HepG2 (cell line): ENCODE measurements around the gene DLG3. TPM values are rescaled to one million over a fixed set of nuclear protein-coding genes. Genes with fewer than 3 reads are reported as not detected.

Source experiments
- ARHGAP35 ChIP-seq: sonication (generic); formaldehyde crosslinking; IDR thresholded peaks from 2 replicates; pipeline ENCODE4 v1.9.0; 2022; ENCODE audit warnings: mild to moderate bottlenecking, inconsistent platforms, moderate library complexity, missing genetic modification reagents, borderline replicate concordance
- CREB1 ChIP-seq, 2 experiments: fragments of 450-650 bp in 1 of 2; IDR thresholded peaks; 2 replicates each; pipeline ENCODE4 v1.6.1; 2016 to 2017; ENCODE audit warnings: control low read depth in 1 of 2, mild to moderate bottlenecking in 1 of 2, missing compliant biosample characterization in 1 of 2, missing genetic modification characterization in 1 of 2
- GABPB1 ChIP-seq: IDR thresholded peaks from 2 replicates; pipeline ENCODE4 v1.6.1; 2016; ENCODE audit warnings: mild to moderate bottlenecking, missing genetic modification reagents, moderate library complexity, missing compliant biosample characterization
- GATAD2A ChIP-seq: IDR thresholded peaks from 2 replicates; pipeline ENCODE4 v1.6.1; 2016
- HNF4A ChIP-seq: sonication (generic); formaldehyde crosslinking; IDR thresholded peaks from 2 replicates; pipeline ENCODE4 v1.4.0; 2020; ENCODE audit warnings: missing genetic modification reagents
- HNRNPK ChIP-seq: fragments of 200-400 bp; formaldehyde crosslinking; IDR thresholded peaks from 2 replicates; pipeline ENCODE4 v1.6.1; 2018; ENCODE audit warnings: low read length, low read depth, moderate library complexity, mild to moderate bottlenecking; ENCODE audit not compliant: poor library complexity, severe bottlenecking
- ISX ChIP-seq: sonication (generic); formaldehyde crosslinking; conservative IDR thresholded peaks from 2 replicates; pipeline ENCODE4 v1.5.0; 2020; ENCODE audit warnings: missing genetic modification reagents
- JUNB ChIP-seq: sonication (generic); formaldehyde crosslinking; IDR thresholded peaks from 2 replicates; pipeline ENCODE4 v1.8.0; 2022; ENCODE audit warnings: missing genetic modification reagents, mild to moderate bottlenecking, borderline replicate concordance
- NCOA1 ChIP-seq: sonication (generic); formaldehyde crosslinking; IDR thresholded peaks from 2 replicates; pipeline ENCODE4 v1.9.0; 2021; ENCODE audit warnings: missing genetic modification reagents
- NFYB ChIP-seq: sonication (generic); formaldehyde crosslinking; IDR thresholded peaks from 2 replicates; pipeline ENCODE4 v1.4.0; 2020; ENCODE audit warnings: missing genetic modification reagents
- NFYC ChIP-seq: IDR thresholded peaks from 2 replicates; pipeline ENCODE4 v1.6.1; 2016; ENCODE audit warnings: missing genetic modification reagents, missing compliant biosample characterization
- PHF20 ChIP-seq: sonication (generic); formaldehyde crosslinking; IDR thresholded peaks from 2 replicates; pipeline ENCODE4 v1.5.0; 2020; ENCODE audit warnings: mild to moderate bottlenecking, missing genetic modification reagents
- RBFOX2 ChIP-seq: fragments of 200-400 bp; formaldehyde crosslinking; IDR thresholded peaks from 2 replicates; pipeline ENCODE4 v1.6.1; 2017; ENCODE audit warnings: low read depth, mild to moderate bottlenecking, low read length
- SP2 ChIP-seq: sonication (generic); formaldehyde crosslinking; IDR thresholded peaks from 2 replicates; pipeline ENCODE4 v1.5.1; 2020; ENCODE audit warnings: mild to moderate bottlenecking, missing genetic modification reagents
- STAG1 ChIP-seq: sonication (generic); formaldehyde crosslinking; IDR thresholded peaks from 2 replicates; pipeline ENCODE4 v1.4.0; 2020; ENCODE audit warnings: missing genetic modification reagents
- U2AF2 ChIP-seq: fragments of 200-400 bp; formaldehyde crosslinking; IDR thresholded peaks from 2 replicates; pipeline ENCODE4 v1.6.1; 2017; ENCODE audit warnings: low read depth, mild to moderate bottlenecking, low read length
- XRCC5 ChIP-seq: fragments of 200-400 bp; formaldehyde crosslinking; optimal IDR thresholded peaks from 2 replicates; pipeline ENCODE3; 2017; ENCODE audit warnings: mild to moderate bottlenecking, low read length
- ZC3H4 ChIP-seq: sonication (generic); formaldehyde crosslinking; IDR thresholded peaks from 2 replicates; pipeline ENCODE4 v1.4.0; 2020; ENCODE audit warnings: missing genetic modification reagents, borderline replicate concordance
- ZFX ChIP-seq: sonication (generic); formaldehyde crosslinking; IDR thresholded peaks from 2 replicates; pipeline ENCODE4 v1.4.0; 2020; ENCODE audit warnings: mild to moderate bottlenecking, low read depth, missing genetic modification reagents, moderate library complexity
- ZNF788 ChIP-seq: sonication (generic); formaldehyde crosslinking; IDR thresholded peaks from 2 replicates; pipeline ENCODE4 v1.5.0; 2020; ENCODE audit warnings: mild to moderate bottlenecking, missing genetic modification reagents, borderline replicate concordance
- polyA plus RNA-seq, 8 experiments: library from polyadenylated mRNA; depleted of rRNA in 3 of 8; stranded (reverse) in 7 of 8; unstranded in 1 of 8; fragments of >200 nt; fragmentation: Illumina TruSeq in 4 of 8; extraction: Trizol in 4 of 8; gene quantifications; 2 replicates each; pipeline versions ENCODE4 v1.2.1 to v1.2.3, GENCODE V29; 2011 to 2016; ENCODE audit warnings: low read depth in 4 of 8, missing spikeins in 1 of 8, mixed read lengths in 1 of 8; ENCODE audit not compliant: insufficient read depth in 1 of 8
- total RNA-seq, 5 experiments: library from RNA; depleted of rRNA; stranded (reverse); fragments of >200 nt; fragmentation: Illumina TruSeq; extraction: Trizol; gene quantifications; 2 replicates each; pipeline ENCODE4 v1.2.3, GENCODE V29; 2016; ENCODE audit warnings: low read depth in 1 of 5
- TF ChIP-seq, protein P1 (sequence below): IDR thresholded peaks from 2 replicates; pipeline ENCODE4 v1.6.1; 2016; ENCODE audit warnings: mild to moderate bottlenecking
- TF ChIP-seq, protein P2 (sequence below): sonication (generic); formaldehyde crosslinking; IDR thresholded peaks from 2 replicates; pipeline ENCODE4 v1.8.0; 2022; ENCODE audit warnings: low read depth, missing genetic modification reagents
- TF ChIP-seq, protein P3 (sequence below): sonication (generic); formaldehyde crosslinking; IDR thresholded peaks from 2 replicates; pipeline ENCODE4 v1.4.0; 2020; ENCODE audit warnings: low read depth, mild to moderate bottlenecking, missing genetic modification reagents

Gene DLG3
- total and polyA plus RNA-seq, 2 of the 13 experiments (the other 11 are each of a cell fraction or from before 2014, with no cell fraction given): 9.9 to 19.4 TPM

DNA sequence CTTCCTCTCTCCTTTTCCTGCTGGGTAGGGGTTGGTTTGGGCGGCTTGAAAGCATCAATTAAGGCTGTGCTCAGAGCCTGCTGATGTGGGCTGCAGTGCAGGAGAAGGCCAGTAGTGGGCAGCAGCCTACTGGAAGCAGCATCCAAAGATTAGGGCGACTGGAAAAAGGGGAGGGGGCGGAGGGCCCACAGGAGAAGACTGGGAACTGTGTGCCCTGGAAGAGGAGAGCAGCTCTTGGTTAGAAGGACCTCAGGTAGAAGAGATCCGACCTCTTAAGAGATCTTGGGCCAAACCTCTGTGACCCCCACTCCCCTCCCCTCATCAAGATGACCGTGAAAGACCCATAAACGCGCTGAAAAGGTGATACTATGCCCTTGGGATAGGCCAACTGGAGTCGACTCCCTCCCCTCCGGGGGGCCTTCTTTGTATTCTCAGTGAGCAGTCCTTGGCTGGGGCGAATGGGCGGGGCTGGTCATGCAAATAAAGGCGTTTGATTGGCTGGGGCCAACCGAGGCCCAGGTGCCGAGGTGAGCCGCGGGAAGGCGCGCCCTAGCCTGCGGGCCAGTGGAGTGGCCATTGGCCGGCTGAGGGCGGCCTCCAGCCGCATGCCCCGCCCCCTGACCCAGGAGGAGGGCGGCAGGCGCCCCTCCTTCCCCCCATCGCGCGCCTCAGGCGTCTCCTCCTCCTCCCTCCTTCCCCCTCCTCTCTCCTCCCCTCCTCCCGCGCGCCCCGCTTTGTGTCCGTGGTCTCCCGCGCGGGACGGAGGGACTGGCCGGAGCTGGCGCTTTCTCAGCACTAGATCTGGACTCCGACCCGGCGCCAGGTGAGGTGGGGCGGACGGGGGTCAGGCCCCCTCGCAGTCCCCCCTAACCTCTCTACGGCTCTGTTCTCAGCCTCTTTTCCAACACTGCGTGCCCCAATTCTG, 10.1 kb downstream of the DLG3 start (continued):
- TF ChIP-seq U2AF2 (no peak), GABPB1 (CRISPR knock-in tag) (peak; percentile 33; the same call in 1 of the 2 replicates), ZFX (CRISPR knock-in tag) (peak; percentile 30; the same call in 1 of the 2 replicates), HNF4A (CRISPR knock-in tag) (no peak), SP2 (CRISPR knock-in tag) (peak; percentile 55; the same call in 1 of the 2 replicates), PHF20 (CRISPR knock-in tag) (no peak), NCOA1 (CRISPR knock-in tag) (no peak), RBFOX2 (peak; percentile 56), STAG1 (CRISPR knock-in tag) (peak; percentile 77), CREB1 (IDR thresholded peaks at IDR 0.05) (no peak), CREB1 (CRISPR knock-in tag; IDR thresholded peaks at IDR 0.05) (no peak; the same call in 1 of the 2 replicates), HNRNPK (peak; percentile 85), ARHGAP35 (CRISPR knock-in tag) (no peak), NFYB (CRISPR knock-in tag) (peak; percentile 67), ISX (CRISPR knock-in tag) (no peak), GATAD2A (peak; percentile 16; the same call in 1 of the 2 replicates), JUNB (CRISPR knock-in tag) (no peak), XRCC5 (peak; percentile 69), NFYC (CRISPR knock-in tag) (peak; percentile 67), ZNF788 (CRISPR knock-in tag) (no peak), ZC3H4 (CRISPR knock-in tag) (no peak)
- TF ChIP-seq, protein P1, sequence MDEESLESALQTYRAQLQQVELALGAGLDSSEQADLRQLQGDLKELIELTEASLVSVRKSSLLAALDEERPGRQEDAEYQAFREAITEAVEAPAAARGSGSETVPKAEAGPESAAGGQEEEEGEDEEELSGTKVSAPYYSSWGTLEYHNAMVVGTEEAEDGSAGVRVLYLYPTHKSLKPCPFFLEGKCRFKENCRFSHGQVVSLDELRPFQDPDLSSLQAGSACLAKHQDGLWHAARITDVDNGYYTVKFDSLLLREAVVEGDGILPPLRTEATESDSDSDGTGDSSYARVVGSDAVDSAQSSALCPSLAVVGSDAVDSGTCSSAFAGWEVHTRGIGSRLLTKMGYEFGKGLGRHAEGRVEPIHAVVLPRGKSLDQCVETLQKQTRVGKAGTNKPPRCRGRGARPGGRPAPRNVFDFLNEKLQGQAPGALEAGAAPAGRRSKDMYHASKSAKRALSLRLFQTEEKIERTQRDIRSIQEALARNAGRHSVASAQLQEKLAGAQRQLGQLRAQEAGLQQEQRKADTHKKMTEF (CRISPR knock-in tag): 0 out of 2 replicates have a peak, but pooled peaks have one; percentile 30
- TF ChIP-seq, protein P2, sequence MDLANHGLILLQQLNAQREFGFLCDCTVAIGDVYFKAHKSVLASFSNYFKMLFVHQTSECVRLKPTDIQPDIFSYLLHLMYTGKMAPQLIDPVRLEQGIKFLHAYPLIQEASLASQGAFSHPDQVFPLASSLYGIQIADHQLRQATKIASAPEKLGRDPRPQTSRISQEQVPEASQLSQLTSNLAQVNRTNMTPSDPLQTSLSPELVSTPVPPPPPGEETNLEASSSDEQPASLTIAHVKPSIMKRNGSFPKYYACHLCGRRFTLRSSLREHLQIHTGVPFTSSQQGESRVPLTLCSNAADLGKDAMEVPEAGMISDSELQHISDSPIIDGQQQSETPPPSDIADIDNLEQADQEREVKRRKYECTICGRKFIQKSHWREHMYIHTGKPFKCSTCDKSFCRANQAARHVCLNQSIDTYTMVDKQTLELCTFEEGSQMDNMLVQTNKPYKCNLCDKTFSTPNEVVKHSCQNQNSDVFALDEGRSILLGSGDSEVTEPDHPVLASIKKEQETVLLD (CRISPR knock-in tag): no peak
- TF ChIP-seq, protein P3, sequence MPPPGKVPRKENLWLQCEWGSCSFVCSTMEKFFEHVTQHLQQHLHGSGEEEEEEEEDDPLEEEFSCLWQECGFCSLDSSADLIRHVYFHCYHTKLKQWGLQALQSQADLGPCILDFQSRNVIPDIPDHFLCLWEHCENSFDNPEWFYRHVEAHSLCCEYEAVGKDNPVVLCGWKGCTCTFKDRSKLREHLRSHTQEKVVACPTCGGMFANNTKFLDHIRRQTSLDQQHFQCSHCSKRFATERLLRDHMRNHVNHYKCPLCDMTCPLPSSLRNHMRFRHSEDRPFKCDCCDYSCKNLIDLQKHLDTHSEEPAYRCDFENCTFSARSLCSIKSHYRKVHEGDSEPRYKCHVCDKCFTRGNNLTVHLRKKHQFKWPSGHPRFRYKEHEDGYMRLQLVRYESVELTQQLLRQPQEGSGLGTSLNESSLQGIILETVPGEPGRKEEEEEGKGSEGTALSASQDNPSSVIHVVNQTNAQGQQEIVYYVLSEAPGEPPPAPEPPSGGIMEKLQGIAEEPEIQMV (CRISPR knock-in tag): no peak
- TF ChIP-seq, all 625 proteins: peak for 32
